Stimulated activated CD8-positive, alpha-beta memory T cell treated with anti-CD3 and anti-CD28 coated beads, Interleukin-4, amount 100 ng/mL, for 48 hours (primary cell): Measurements from ENCODE around the gene EPHB6.

Experiments
- DNase-seq: peaks from one replicate; pipeline ENCODE4 v3.0.0-alpha.2; 2020

The EPHB6 gene

GRCh38 chr7:142833174-142834048 lies 21.5 kb upstream of the EPHB6 start:
- no peak for DNase-seq

GRCh38 chr7:142835487-142835886 lies 19.4 kb upstream of the EPHB6 start:
- no peak for DNase-seq

- DNase-seq = no peak
Observed at GRCh38 chr7:142836426-142836825, 18.4 kb upstream of the EPHB6 start.

GRCh38 chr7:142838461-142839213 lies 16.2 kb upstream of the EPHB6 start:
- DNase-seq = no peak

- DNase-seq = no peak
Observed at GRCh38 chr7:142842251-142842766, 12.6 kb upstream of the EPHB6 start.

- DNase-seq = no peak
Observed at GRCh38 chr7:142847353-142847752, 7.5 kb upstream of the EPHB6 start.

- DNase-seq = no peak
Observed at GRCh38 chr7:142851269-142851668, 3.6 kb upstream of the EPHB6 start.

- no peak for DNase-seq
Observed at GRCh38 chr7:142851919-142852318, 3.0 kb upstream of the EPHB6 start.

- peak; percentile 73 for DNase-seq
Observed at GRCh38 chr7:142853739-142854371, 1.0 kb upstream of the EPHB6 start.

GRCh38 chr7:142855114-142855743 lies 353 bp downstream of the EPHB6 start:
- DNase-seq = no peak

GRCh38 chr7:142855756-142856564 lies 1.1 kb downstream of the EPHB6 start:
- DNase-seq = no peak

- no peak for DNase-seq
Observed at GRCh38 chr7:142856565-142857245, 1.8 kb downstream of the EPHB6 start.

- DNase-seq = no peak
Observed at GRCh38 chr7:142857625-142858024, 2.7 kb downstream of the EPHB6 start.

GRCh38 chr7:142859411-142859810 lies 4.5 kb downstream of the EPHB6 start:
- no peak for DNase-seq

- no peak for DNase-seq
Observed at GRCh38 chr7:142859829-142860228, 5.0 kb downstream of the EPHB6 start.

- DNase-seq = no peak
Observed at GRCh38 chr7:142860968-142861367, 6.1 kb downstream of the EPHB6 start.

GRCh38 chr7:142862351-142862750 lies 7.5 kb downstream of the EPHB6 start:
- no peak for DNase-seq

- no peak for DNase-seq
Observed at GRCh38 chr7:142862786-142863400, 8.0 kb downstream of the EPHB6 start.

- no peak for DNase-seq
Observed at GRCh38 chr7:142863891-142864685, 9.2 kb downstream of the EPHB6 start.
